Trophoblast cell (in vitro differentiated cells and primary cell): ENCODE data around the gene HRH1.

Source experiments
- DNase-seq, 2 donors: peaks; one replicate each; pipeline ENCODE4 v3.0.0-alpha.2; 2016
- H2AFZ ChIP-seq: 2 replicates; pipeline ENCODE4 v1.6.1; 2013; ENCODE audit warnings: low read length, moderate library complexity, mild to moderate bottlenecking; ENCODE audit not compliant: insufficient read depth, poor library complexity
- H2AK5ac ChIP-seq: 2 replicates; pipeline ENCODE4 v1.6.1; 2013; ENCODE audit warnings: mild to moderate bottlenecking, low read length
- H2BK120ac ChIP-seq: 2 replicates; pipeline ENCODE4 v1.6.1; 2013; ENCODE audit warnings: low read length, mild to moderate bottlenecking, moderate library complexity; ENCODE audit not compliant: insufficient read depth, poor library complexity
- H2BK12ac ChIP-seq: 2 replicates; pipeline ENCODE4 v1.6.1; 2013; ENCODE audit warnings: mild to moderate bottlenecking, low read length, moderate library complexity
- H2BK5ac ChIP-seq: 2 replicates; pipeline ENCODE4 v1.6.1; 2013; ENCODE audit warnings: low read length, low read depth, moderate library complexity, mild to moderate bottlenecking; ENCODE audit not compliant: poor library complexity
- H3K14ac ChIP-seq: 2 replicates; pipeline ENCODE4 v1.6.1; 2013; ENCODE audit warnings: mild to moderate bottlenecking, low read length
- H3K18ac ChIP-seq: 2 replicates; pipeline ENCODE4 v1.6.1; 2013; ENCODE audit warnings: mild to moderate bottlenecking, low read length
- H3K23ac ChIP-seq: 2 replicates; pipeline ENCODE4 v1.6.1; 2013; ENCODE audit warnings: low read length
- H3K27ac ChIP-seq: 2 replicates; pipeline ENCODE4 v1.5.1; 2013; ENCODE audit warnings: low read depth, mild to moderate bottlenecking, inconsistent platforms, low read length, moderate library complexity
- H3K27me3 ChIP-seq: 2 replicates; pipeline ENCODE4 v1.6.1; 2013; ENCODE audit warnings: inconsistent platforms, mild to moderate bottlenecking, low read length, moderate library complexity; ENCODE audit not compliant: insufficient read depth
- H3K36me3 ChIP-seq, 2 experiments: 1 replicate in 1 of 2; 2 replicates in 1 of 2; pipeline ENCODE4 v1.6.1; 2013; ENCODE audit warnings: low read length in 2 of 2, mild to moderate bottlenecking in 2 of 2, moderate library complexity in 1 of 2; ENCODE audit not compliant: insufficient read depth in 2 of 2, control insufficient read depth in 1 of 2
- H3K4ac ChIP-seq: 2 replicates; pipeline ENCODE4 v1.6.1; 2013; ENCODE audit warnings: low read depth, mild to moderate bottlenecking, low read length, moderate library complexity
- H3K4me1 ChIP-seq, 2 experiments: 1 replicate in 1 of 2; 2 replicates in 1 of 2; pipeline ENCODE4 v1.6.1; 2013; ENCODE audit warnings: low read length in 2 of 2, mild to moderate bottlenecking in 2 of 2, moderate library complexity in 1 of 2; ENCODE audit not compliant: insufficient read depth in 2 of 2, control insufficient read depth in 1 of 2
- H3K4me2 ChIP-seq: 2 replicates; pipeline ENCODE4 v1.6.1; 2013; ENCODE audit warnings: inconsistent platforms, mild to moderate bottlenecking, low read length, moderate library complexity
- H3K4me3 ChIP-seq: 2 replicates; pipeline ENCODE4 v1.5.1; 2013; ENCODE audit warnings: mild to moderate bottlenecking, low read depth, low read length, inconsistent platforms
- H3K79me1 ChIP-seq: one replicate; pipeline ENCODE4 v1.6.1; 2013; ENCODE audit warnings: low read length
- H3K79me2 ChIP-seq: 2 replicates; pipeline ENCODE4 v1.6.1; 2013; ENCODE audit warnings: low read length, mild to moderate bottlenecking; ENCODE audit not compliant: control insufficient read depth, insufficient read depth, poor library complexity
- H3K9ac ChIP-seq: 2 replicates; pipeline ENCODE4 v1.6.1; 2013; ENCODE audit warnings: mild to moderate bottlenecking, low read length
- H3K9me3 ChIP-seq: 2 replicates; pipeline ENCODE4 v1.6.1; 2013; ENCODE audit warnings: low read depth, mild to moderate bottlenecking, control low read depth, inconsistent platforms, low read length; ENCODE audit not compliant: insufficient read depth
- H4K12ac ChIP-seq: 2 replicates; pipeline ENCODE4 v1.6.1; 2013; ENCODE audit warnings: low read depth, mild to moderate bottlenecking, low read length, moderate library complexity
- H4K8ac ChIP-seq: 2 replicates; pipeline ENCODE4 v1.6.1; 2013; ENCODE audit warnings: low read depth, mild to moderate bottlenecking, low read length, moderate library complexity
- H4K91ac ChIP-seq: one replicate; pipeline ENCODE4 v1.6.1; 2013; ENCODE audit warnings: low read depth, mild to moderate bottlenecking, low read length, moderate library complexity
- WGBS: extraction: QIAGEN DNeasy Blood & Tissue Kit; methylation state at CpG from one replicate; pipeline ENCODE4 v1.1.7; 2013; ENCODE audit warnings: missing lambda C conversion rate; ENCODE audit not compliant: insufficient read length, insufficient coverage; ENCODE audit errors: extremely low coverage; 5-methylcytosine and 5-hydroxymethylcytosine counted together

HRH1 gene

DNA sequence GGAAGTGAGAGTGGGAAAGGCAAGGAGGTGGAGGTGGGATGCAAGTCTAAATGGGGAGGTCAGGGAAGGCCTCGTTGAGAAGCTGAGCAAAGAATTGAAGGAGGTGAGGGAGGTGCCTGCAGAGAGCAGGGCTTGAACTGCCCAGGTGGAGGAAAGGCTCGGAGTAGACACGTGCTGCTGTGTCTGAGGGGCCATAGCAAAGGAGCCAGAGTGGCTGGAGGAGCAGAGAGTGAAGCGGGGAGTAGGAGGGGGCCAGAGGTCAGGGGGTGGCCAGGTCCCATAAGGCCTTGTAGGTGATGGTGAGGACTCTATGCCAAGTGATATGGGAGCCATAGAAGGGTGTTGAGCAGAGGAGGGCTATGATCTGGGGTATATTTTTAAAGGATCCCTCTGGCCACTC lies 21.4 kb upstream of the HRH1 start:
- Histone ChIP-seq H3K9ac (no peak overlapping the region), H2BK5ac (no peak overlapping the region), H4K12ac (no peak overlapping the region), H3K9me3 (peaks cover 2% of the 10 kb centered on the region), H3K23ac (no peak overlapping the region), H3K18ac (no peak overlapping the region), H3K4me2 (no peak overlapping the region), H3K36me3 (no peaks in the 10 kb centered on the region), H3K27ac (no peak overlapping the region), H3K27me3 (no peaks in the 10 kb centered on the region), H4K91ac (no peak overlapping the region), H3K14ac (no peak overlapping the region), H3K79me2 (no peaks in the 10 kb centered on the region), H3K4ac (no peak overlapping the region), H3K4me3 (no peak overlapping the region), H4K8ac (no peak overlapping the region), H2BK12ac (no peak overlapping the region), H2BK120ac (no peak overlapping the region), H2AFZ (no peak overlapping the region), H3K4me1 (no peaks in the 10 kb centered on the region), H3K79me1 (no peaks in the 10 kb centered on the region), H2AK5ac (no peak overlapping the region)
- DNase-seq, result no peak
- no CpG with 5 or more reads among the region's 4 CpGs for WGBS

DNA sequence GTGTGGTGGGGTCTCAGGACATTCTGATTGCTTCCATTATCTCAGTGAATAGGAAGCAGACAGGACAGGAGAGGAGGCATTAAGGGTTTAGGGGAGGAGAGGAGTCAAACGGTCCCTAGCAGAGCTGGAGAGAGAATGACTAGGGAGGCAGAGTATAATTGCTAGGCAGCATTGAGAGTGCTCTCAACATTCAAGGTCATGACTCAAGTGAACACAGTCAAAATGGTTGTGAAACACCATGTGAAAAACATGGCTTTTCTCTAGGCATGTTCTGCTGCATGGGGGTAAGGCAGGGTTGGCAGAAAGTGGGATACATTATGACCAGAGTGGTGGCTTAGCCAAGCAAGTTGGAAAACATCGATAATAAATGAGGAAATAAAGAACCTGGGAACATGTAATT lies 19.5 kb upstream of the HRH1 start:
- Histone ChIP-seq H3K27me3 (no peaks in the 10 kb centered on the region), H3K79me2 (no peaks in the 10 kb centered on the region), H2AK5ac (no peak overlapping the region), H2AFZ (no peak overlapping the region), H4K91ac (no peak overlapping the region), H2BK12ac (no peak overlapping the region), H2BK120ac (no peak overlapping the region), H3K27ac (no peak overlapping the region), H3K14ac (no peak overlapping the region), H3K18ac (no peak overlapping the region), H4K8ac (no peak overlapping the region), H3K9ac (no peak overlapping the region), H3K36me3 (no peaks in the 10 kb centered on the region), H3K4me1 (no peaks in the 10 kb centered on the region), H2BK5ac (no peak overlapping the region), H4K12ac (no peak overlapping the region), H3K4me3 (no peak overlapping the region), H3K23ac (no peak overlapping the region), H3K79me1 (no peaks in the 10 kb centered on the region), H3K4me2 (no peak overlapping the region), H3K9me3 (peaks cover 2% of the 10 kb centered on the region), H3K4ac (no peak overlapping the region)
- DNase-seq, result no peak
- WGBS, result no CpG with 5 or more reads among the region's 2 CpGs

DNA sequence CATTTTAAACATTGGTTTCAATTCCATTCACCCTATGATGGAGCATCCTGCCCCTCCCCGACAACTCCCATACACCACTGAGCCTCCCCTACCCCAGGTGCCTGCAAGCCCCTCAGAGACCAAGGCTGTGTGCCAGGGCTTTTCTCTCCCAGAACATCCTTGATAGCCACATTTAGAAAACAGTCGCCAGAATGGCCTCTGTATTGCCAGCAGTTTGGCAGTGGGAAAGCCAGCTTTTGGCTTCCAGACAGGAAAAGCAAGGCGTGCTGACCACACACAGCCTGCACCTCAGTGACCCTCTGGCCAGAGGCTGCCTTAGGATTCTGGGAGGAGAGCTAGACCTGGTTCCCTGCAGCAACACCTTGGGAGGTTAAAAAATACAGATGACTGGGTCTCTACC lies 18.2 kb upstream of the HRH1 start:
- no peaks in the 10 kb centered on the region for H3K79me1 ChIP-seq
- no peak overlapping the region for H4K12ac ChIP-seq
- H3K36me3 ChIP-seq, result no peaks in the 10 kb centered on the region
- H3K14ac ChIP-seq, result no peak overlapping the region
- H3K9ac ChIP-seq, result no peak overlapping the region
- no peaks in the 10 kb centered on the region for H3K4me1 ChIP-seq
- H4K8ac ChIP-seq, result no peak overlapping the region
- no peak overlapping the region for H2BK12ac ChIP-seq
- no peak overlapping the region for H3K4me3 ChIP-seq
- H2BK120ac ChIP-seq, result no peak overlapping the region
- no peak for DNase-seq
- no peaks in the 10 kb centered on the region for H3K79me2 ChIP-seq
- no peak overlapping the region for H2BK5ac ChIP-seq
- no peak overlapping the region for H3K27ac ChIP-seq
- H3K23ac ChIP-seq, result no peak overlapping the region
- no peak overlapping the region for H2AK5ac ChIP-seq
- no peaks in the 10 kb centered on the region for H3K27me3 ChIP-seq
- no peak overlapping the region for H4K91ac ChIP-seq
- H2AFZ ChIP-seq, result no peak overlapping the region
- H3K4ac ChIP-seq, result no peak overlapping the region
- H3K9me3 ChIP-seq, result peaks cover 2% of the 10 kb centered on the region
- H3K4me2 ChIP-seq, result no peak overlapping the region
- no CpG with 5 or more reads among the region's 3 CpGs for WGBS
- no peak overlapping the region for H3K18ac ChIP-seq

DNA sequence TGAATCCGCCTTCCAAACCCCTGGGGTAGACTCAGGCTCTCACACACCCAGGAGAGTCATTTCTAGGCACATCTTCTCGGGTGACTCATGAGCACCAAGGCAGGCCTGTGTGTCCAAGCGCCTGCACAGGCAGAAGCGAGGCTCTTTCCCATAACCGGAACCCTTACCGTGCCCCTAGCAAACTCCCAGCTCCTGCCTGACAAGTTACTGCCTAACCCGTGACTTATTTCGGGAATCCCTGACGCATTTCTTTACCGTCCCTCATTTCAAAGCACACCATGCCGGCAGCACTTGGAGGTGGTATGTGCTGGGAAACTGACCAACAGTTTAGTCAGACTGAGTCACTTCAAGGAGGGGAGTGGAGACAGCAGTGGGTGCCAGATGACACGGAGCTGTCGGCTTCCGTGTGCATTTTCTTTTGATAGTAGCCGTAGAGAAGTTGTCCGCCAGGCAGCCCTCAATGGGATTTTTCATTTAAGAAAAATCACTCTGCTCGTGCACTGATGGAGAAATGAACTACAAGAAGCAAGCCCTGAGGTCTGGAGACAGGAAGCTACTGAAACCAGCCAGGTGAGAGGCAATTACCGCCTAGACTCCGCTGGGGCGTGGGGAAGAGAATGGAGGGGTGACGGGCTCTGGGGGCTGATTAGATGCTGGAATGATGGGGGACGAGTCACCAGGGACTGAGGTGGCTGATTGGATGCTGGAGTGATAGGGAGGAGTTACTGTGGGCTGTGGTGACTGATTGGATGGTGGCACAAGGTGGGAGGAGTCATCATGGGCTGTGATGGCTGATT lies 17.3 kb upstream of the HRH1 start:
- Histone ChIP-seq H3K14ac (no peak overlapping the region), H3K9ac (no peak overlapping the region), H2BK120ac (no peak overlapping the region), H2AK5ac (no peak overlapping the region), H2BK12ac (no peak overlapping the region), H3K27me3 (no peaks in the 10 kb centered on the region), H3K4me1 (no peaks in the 10 kb centered on the region), H3K27ac (no peak overlapping the region), H3K23ac (no peak overlapping the region), H3K4ac (no peak overlapping the region), H3K4me2 (no peak overlapping the region), H3K18ac (no peak overlapping the region), H4K8ac (no peak overlapping the region), H3K79me2 (no peaks in the 10 kb centered on the region), H4K12ac (no peak overlapping the region), H3K9me3 (peaks cover 2% of the 10 kb centered on the region), H3K4me3 (no peak overlapping the region), H3K36me3 (no peaks in the 10 kb centered on the region), H2BK5ac (no peak overlapping the region), H3K79me1 (no peaks in the 10 kb centered on the region), H2AFZ (no peak overlapping the region), H4K91ac (no peak overlapping the region)
- no CpG with 5 or more reads among the region's 22 CpGs for WGBS
- peak; percentile 98 to 99 for DNase-seq
